NCI-H2196 treated with DMSO at 0.1 percent for 48 hours (cell line): ENCODE data around the gene MYCN.

ENCODE experiments used
- DNase-seq: peaks from one replicate; lab custom pipeline; 2025; ENCODE audit not compliant: unreplicated experiment; lab: John Stamatoyannopoulos, UW

MYCN gene

GRCh38 chr2:15992457-15993231 is 52.3 kb downstream of the MYCN start:
- DNase-seq, result no peak

- DNase-seq, result no peak
Observed at GRCh38 chr2:15993232-15993610, 52.9 kb downstream of the MYCN start.

GRCh38 chr2:15993666-15994065 is 53.3 kb downstream of the MYCN start:
- no peak for DNase-seq

GRCh38 chr2:15995603-15996002 is 55.3 kb downstream of the MYCN start:
- no peak for DNase-seq
